ENCODE results near the gene REV1.

- TF ChIP-seq CEBPB (IDR thresholded peaks at IDR 0.05; ENCODE audit: low read depth, low read length): no peak
- TF ChIP-seq POLR2A (IDR thresholded peaks at IDR 0.05; ENCODE audit: low read depth, low read length): no peak
- TF ChIP-seq, protein P1, sequence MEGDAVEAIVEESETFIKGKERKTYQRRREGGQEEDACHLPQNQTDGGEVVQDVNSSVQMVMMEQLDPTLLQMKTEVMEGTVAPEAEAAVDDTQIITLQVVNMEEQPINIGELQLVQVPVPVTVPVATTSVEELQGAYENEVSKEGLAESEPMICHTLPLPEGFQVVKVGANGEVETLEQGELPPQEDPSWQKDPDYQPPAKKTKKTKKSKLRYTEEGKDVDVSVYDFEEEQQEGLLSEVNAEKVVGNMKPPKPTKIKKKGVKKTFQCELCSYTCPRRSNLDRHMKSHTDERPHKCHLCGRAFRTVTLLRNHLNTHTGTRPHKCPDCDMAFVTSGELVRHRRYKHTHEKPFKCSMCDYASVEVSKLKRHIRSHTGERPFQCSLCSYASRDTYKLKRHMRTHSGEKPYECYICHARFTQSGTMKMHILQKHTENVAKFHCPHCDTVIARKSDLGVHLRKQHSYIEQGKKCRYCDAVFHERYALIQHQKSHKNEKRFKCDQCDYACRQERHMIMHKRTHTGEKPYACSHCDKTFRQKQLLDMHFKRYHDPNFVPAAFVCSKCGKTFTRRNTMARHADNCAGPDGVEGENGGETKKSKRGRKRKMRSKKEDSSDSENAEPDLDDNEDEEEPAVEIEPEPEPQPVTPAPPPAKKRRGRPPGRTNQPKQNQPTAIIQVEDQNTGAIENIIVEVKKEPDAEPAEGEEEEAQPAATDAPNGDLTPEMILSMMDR (conservative IDR thresholded peaks at IDR 0.05; ENCODE audit: low read depth, low read length): no peak
- no peak for TF ChIP-seq RAD21 (IDR thresholded peaks at IDR 0.05; ENCODE audit: low read length)
- no peak for TF ChIP-seq MAZ (IDR thresholded peaks at IDR 0.05; ENCODE audit: borderline replicate concordance, low read depth, low read length)
- no peak for TF ChIP-seq FOS (IDR thresholded peaks at IDR 0.05; ENCODE audit: low read depth, low read length)
- TF ChIP-seq CHD1 (IDR thresholded peaks at IDR 0.05; ENCODE audit: low read depth, low read length): no peak
- TF ChIP-seq USF2 (IDR thresholded peaks at IDR 0.05; ENCODE audit: low read depth, low read length): no peak
- no peak for TF ChIP-seq MXI1 (IDR thresholded peaks at IDR 0.05; ENCODE audit: borderline replicate concordance, low read depth, low read length)
- TF ChIP-seq RFX5 (IDR thresholded peaks at IDR 0.05; ENCODE audit: low read depth, low read length): no peak
- no peak for TF ChIP-seq SMC3 (IDR thresholded peaks at IDR 0.05; ENCODE audit: low read depth, low read length)
- no peak for TF ChIP-seq NFE2L2 (IDR thresholded peaks at IDR 0.05; ENCODE audit: low read depth, low read length)
- TF ChIP-seq BHLHE40 (IDR thresholded peaks at IDR 0.05; ENCODE audit: low read depth, low read length): no peak
- no peak for TF ChIP-seq ELK1 (IDR thresholded peaks at IDR 0.05; ENCODE audit: borderline replicate concordance, low read depth, low read length)
Observed at GRCh38 chr2:99485824-99486223, 4.0 kb downstream of the REV1 start.
